ENCODE results near the gene IL1RAPL1.
"Not testable (repeated sequence)": the region's sequence is repeated elsewhere in the genome, so short reads cannot be mapped to it uniquely, and the experiment has no call there.

DNA sequence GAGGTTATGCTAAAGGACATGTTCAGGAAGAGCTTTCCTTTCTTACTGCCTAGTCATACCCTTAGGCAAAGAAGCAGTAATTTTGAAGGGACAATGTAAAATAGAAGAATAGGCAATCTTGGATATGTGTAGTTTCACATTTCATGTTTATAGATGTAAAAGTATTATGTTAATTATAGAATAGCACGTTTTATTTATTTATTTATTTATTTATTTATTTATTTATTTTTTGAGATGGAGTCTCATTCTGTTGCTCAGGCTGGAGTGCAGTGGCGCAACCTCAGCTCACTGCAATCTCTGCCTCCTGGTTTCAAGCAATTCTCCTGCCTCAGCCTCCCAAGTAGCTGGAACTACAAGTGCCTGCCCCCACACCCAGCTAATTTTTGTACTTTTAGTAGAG lies 535.6 kb downstream of the IL1RAPL1 start:
- TF ChIP-seq POLR2A (IDR thresholded peaks at IDR 0.05) = not testable (repeated sequence)
- TF ChIP-seq, protein P1, sequence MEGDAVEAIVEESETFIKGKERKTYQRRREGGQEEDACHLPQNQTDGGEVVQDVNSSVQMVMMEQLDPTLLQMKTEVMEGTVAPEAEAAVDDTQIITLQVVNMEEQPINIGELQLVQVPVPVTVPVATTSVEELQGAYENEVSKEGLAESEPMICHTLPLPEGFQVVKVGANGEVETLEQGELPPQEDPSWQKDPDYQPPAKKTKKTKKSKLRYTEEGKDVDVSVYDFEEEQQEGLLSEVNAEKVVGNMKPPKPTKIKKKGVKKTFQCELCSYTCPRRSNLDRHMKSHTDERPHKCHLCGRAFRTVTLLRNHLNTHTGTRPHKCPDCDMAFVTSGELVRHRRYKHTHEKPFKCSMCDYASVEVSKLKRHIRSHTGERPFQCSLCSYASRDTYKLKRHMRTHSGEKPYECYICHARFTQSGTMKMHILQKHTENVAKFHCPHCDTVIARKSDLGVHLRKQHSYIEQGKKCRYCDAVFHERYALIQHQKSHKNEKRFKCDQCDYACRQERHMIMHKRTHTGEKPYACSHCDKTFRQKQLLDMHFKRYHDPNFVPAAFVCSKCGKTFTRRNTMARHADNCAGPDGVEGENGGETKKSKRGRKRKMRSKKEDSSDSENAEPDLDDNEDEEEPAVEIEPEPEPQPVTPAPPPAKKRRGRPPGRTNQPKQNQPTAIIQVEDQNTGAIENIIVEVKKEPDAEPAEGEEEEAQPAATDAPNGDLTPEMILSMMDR (IDR thresholded peaks at IDR 0.05 in 4 of 5, conservative IDR thresholded peaks at IDR 0.05 in 1 of 5) = not testable (repeated sequence)

Measured in gastrocnemius medialis (tissue), 4 donors.